UCSD-AML1 (cell line): ENCODE data around the gene MC1R.

Experiments used
- DNase-seq: peaks from one replicate; lab custom pipeline; 2025; ENCODE audit not compliant: unreplicated experiment; lab: John Stamatoyannopoulos, UW

The MC1R gene

DNA sequence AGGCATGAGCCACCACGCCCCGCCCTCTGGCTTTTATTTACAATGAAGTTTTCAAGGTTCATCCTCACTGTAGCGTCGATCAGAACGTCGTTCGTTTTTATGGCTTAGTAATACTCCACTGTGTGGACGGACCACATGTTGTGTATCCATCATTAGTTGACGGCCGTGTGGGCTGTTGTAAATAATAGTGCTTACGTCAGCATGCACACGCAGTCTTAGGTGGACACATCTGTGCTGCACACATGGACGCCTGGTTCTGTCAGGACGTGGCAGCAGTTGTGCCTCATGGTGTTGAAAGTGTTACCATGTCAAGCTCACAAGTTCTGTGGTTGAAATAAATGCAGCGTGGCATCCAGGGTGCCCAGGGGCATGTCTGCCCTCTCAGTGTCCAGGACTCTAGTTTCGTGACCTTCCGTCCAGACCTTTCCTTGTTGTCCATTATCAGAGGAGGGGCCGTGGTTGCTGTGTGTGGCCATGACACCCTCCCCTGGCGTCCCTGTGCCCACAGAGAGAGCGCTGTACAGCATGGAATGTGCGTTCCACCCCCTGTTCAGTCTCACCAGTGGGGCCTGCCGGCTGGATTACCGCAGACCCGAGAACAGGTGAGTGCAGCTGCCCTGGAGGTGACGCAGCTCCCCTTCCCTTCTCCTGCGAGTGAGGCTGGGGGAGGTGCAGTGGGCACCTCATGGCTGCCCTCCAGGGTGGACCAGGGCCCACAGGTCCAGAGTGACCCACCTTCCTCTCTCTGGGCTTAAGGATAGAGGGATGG is 23.0 kb upstream of the MC1R start:
- DNase-seq = no peak

DNA sequence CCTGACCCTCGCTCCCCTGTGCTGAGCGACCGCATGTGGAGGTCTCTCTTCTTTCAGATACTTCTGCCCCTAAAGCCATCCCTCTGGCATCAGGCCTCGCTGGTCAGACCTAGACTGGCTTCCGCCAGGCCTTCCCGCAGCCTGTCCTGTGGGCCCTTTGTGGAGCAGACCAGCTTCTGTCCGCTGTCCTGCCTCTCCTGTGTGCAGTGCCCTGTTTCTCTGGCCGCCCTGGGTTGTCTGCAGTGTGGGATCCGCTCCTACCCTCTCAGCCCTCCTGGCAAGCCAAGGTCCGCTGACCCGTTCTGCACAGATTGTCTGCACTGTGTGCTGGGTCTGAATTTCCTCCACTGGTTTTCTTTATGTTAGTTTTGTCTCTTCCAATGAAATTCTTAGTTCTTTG is 21.5 kb upstream of the MC1R start:
- DNase-seq = no peak

- no peak for DNase-seq
Observed at GRCh38 chr16:89898201-89898967, 20.3 kb upstream of the MC1R start.

GRCh38 chr16:89899879-89900481 is 18.7 kb upstream of the MC1R start:
- no peak for DNase-seq

DNA sequence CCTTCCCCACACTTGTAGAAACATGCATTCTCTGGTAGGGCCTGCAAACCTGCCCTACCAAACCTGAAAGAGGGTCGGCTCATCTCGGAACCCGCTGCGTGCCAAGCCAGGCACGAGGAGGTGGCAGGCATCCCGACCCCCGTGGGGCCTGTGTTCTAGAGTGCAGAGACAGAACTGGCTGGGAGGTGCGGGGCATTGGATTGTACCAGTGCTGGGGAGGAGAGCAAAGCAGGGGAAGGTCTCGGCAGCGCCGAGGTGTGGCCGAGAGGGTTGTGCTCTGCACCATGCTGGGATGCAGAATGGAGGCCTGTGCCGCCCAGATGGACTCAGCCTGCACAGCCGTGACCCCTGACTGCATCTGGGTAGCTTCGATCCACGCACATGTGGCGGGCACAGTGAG is 17.8 kb upstream of the MC1R start:
- no peak for DNase-seq

GRCh38 chr16:89902980-89903379 is 15.7 kb upstream of the MC1R start:
- no peak for DNase-seq

- no peak for DNase-seq
Observed at GRCh38 chr16:89903908-89904515, 14.7 kb upstream of the MC1R start.

GRCh38 chr16:89904606-89905510 is 13.8 kb upstream of the MC1R start:
- DNase-seq = no peak

GRCh38 chr16:89905511-89906139 is 13.0 kb upstream of the MC1R start:
- DNase-seq = no peak

DNA sequence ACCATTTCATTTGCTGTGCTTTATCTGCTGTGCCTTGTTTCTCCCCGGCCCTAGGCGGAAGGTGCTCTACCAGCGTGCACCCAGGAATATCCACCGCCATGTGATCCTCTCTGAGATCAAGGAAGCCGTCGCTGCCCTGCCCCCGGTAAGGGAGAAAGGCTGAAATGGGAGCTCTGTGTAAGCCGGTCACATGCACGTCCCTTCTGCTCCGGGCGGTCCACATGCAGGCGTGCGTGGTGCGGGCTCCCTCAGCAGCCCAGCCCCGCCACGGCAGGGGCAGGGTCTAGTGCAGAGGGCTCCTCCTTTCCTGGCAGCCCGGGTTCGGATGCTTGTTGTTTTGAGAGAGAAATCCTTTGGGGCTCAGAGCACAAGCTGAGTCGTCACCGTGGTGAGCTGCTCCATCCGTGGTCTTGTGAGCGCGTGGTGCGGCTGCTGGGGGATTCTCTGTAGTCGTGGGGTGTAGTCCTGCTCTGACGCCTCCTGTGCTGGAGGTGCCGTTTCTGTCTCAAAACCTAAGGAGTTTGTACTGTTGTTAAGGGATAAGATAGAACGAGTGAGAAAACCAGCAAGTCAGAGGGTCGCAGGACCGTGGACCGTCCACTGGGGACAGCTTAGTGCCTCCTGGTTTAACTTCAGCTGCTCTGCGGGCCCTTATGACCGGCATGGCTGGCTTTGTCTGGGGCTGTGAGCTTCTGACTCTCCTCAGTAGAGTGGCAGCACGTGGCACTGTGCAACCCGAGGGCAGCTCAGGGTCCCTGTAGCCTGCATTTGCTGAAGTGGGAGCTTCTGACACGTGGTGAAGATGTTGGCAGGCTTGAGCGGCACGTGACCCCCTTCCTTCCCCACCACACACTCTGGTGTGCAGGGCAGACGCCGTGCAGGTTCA is 12.3 kb upstream of the MC1R start:
- DNase-seq = no peak

- no peak for DNase-seq
Observed at GRCh38 chr16:89907055-89907814, 11.4 kb upstream of the MC1R start.

DNA sequence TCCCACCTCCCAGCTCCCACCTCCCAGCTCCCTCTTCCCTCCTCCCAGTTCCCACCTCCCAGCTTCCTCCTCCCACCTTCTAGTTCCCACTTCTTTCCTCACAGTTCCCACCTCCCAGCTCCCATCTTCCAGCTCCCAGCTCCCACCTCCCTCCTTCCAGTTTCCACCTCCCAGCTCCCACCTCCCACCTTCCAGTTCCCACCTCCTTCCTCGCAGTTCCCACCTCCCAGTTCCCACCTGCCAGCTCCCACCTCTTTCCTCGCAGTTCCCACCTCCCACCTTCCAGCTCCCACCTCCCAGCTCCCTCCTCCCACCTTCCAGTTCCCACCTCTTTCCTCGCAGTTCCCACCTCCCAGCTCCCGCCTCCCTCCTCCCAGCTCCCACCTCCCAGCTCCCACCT is 10.4 kb upstream of the MC1R start:
- no peak for DNase-seq

DNA sequence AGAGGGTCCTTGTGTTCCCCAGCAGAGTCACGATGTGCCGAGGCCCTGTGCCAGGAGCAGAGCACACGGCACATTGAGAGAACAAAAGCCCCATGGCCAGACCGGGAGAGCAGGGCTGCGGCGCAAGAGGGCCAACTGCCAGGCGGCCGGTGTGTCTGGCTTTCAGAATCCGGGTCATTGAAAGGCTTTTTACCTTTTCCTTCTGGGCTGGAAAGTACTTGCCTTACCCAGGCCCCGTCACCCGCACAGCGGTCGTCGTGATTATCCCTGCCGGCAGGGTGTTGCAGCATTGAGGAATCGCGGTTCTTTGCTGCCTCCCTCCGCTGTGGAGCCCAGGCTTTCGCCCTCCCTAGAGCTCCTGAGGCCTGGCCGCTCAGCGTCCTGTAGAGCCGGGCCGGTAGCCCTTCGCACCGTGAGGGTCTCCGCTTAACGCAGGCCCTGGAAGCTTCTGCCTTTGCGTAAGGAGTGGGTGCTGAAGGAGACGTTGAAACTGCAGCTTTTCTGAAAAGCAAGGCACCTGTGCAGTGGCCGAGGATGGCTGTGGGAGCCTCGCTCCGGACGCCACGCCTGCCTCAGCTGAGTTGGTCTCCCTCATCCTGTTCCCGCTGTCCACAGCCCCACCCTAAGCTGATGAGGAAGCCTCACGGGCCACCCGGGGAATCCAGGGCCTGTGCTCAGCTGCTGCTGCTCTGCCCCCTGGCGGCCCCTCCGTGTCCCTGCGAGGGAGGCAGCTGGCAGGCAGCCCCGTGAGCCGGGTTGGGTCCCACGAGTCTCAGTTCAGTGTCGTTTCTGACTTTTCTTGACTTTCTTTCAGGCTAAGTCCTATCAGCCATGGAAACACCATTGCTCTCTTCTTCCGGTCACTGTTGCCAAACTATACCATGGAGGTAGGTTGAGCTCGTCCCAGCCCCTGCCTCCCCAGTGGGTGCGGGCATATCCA is 8.6 kb upstream of the MC1R start:
- peak; percentile 67 for DNase-seq

DNA sequence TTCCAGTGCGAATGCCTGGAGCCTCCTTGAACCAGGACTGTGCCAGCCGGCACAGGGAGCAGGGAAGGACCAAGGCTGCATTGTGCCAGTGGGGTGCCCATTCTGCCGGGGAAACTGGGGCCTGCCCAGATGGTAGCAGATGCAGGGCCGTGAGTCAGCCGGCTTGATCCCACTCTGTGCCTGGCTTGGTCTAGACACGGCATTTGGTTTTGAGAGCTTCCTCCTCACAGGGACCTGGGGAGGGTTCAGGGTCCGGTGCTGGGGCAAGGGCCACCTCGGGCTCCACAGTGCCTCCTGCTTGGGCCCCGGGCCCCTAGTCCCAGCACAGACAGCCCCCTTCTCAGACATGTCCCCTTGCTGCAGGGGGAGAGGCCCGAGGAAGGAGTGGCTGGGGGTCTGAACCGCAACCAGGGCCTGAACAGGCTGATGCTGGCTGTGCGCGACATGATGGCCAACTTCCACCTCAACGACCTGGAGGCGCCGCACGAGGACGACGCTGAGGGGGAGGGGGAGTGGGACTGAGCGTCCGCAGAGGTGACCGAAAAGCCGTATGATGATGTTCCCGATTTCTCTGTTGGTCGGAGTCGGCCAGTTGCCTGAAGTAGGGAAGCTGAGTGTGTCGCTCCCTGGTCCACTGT is 7.8 kb upstream of the MC1R start:
- DNase-seq = no peak

GRCh38 chr16:89911375-89911774 is 7.3 kb upstream of the MC1R start:
- no peak for DNase-seq

GRCh38 chr16:89912143-89912542 is 6.5 kb upstream of the MC1R start:
- no peak for DNase-seq

DNA sequence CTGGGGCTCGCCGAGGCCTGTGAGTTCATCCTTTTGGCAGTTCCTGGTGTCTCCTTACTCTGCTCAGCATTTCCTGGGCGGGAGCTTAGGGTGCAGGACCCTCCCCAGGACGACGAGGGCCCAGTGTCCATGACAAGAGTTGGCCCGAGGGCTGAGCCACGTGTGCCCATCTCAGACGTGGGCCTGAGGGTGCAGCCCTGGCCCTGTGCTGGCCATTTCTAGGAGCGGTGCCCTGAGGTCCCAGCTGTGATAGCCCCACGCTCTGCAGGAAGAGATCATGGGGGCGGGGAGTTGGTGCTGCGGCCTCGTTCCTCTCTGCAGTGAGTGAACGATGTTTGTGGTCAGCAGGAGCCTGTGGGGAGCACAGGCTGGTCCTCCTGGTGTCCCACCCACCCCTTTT is 6.0 kb upstream of the MC1R start:
- no peak for DNase-seq
